ENCODE data around the gene SPTBN4.

The SPTBN4 gene

DNA sequence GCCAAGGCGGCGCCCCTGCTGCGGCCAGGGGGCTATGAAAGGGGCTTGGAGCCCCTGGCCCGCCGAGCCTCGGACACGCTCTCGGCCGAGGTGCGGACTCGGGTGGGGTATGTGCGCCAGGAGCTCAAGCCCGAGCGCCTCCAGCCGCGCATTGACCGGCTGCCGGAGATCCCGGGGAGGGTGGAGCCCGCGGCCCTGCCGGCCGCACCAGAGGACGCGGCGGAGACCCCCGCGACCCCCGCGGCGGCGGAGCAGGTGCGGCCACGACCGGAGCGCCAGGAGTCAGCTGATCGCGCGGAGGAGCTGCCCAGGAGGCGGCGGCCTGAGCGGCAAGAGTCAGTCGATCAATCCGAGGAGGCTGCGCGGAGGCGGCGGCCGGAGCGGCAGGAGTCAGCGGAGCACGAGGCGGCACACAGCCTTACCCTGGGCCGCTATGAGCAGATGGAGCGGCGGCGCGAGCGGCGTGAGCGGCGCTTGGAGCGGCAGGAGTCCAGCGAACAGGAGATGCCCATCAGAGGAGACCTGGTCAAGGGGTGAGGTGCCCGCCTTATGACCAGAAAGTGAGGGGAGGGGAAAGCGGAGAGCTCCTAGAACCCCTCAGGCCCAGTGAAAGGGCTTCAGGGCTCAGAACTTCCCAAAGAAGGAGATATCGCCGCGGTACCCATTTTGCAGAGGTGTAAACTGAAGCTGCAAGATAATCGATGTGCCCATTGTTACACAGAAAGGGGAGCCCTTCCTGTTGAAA lies 101.1 kb downstream of the SPTBN4 start:
- DNase-seq = no peak

DNA sequence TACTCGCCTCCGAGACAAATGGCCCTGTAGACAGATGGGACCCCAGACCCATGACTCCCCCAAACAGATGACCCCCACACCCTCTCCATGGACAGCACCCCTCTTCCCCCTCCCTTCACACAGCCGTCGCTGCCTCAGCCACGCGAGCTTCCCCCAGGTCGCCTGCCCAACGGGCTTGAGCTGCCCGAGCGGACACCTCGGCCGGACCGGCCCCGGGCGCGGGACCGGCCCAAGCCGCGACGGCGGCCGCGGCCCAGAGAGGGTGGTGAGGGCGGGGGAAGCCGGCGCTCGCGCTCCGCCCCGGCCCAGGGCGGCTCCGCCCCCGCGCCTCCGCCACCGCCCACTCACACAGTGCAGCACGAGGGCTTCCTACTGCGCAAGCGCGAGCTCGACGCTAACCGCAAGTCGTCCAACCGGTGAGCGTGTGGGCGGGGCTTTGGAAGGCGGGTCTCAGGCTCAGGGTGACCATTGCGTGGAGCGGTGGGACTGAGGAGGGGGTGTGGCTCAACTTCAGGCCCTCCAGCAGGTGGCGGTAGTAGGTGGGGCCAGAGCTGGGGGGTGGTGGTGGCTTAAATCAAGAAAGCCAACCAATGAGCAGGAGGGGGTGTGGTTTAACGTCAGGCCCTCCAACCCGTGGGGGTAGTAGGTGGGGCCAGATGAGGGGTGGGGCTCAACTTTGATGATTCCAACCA lies 103.7 kb downstream of the SPTBN4 start:
- DNase-seq = peak; percentile 99

DNA sequence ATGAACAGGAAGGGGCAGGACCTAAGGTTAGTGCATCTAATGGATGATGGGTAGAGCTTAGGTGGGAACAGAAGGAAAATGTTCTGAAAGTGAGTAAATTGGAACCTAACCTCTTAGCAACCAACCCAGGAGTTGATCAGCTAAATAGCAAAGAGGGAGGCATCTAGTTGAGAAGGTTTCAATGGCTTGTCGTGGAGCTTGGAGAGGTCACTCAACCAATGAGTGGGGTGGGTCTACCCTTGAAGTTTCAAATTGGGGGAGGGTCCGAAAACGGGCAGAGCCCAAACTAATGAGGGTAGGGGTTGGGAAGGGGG lies 104.2 kb downstream of the SPTBN4 start:
- no peak for DNase-seq

DNA sequence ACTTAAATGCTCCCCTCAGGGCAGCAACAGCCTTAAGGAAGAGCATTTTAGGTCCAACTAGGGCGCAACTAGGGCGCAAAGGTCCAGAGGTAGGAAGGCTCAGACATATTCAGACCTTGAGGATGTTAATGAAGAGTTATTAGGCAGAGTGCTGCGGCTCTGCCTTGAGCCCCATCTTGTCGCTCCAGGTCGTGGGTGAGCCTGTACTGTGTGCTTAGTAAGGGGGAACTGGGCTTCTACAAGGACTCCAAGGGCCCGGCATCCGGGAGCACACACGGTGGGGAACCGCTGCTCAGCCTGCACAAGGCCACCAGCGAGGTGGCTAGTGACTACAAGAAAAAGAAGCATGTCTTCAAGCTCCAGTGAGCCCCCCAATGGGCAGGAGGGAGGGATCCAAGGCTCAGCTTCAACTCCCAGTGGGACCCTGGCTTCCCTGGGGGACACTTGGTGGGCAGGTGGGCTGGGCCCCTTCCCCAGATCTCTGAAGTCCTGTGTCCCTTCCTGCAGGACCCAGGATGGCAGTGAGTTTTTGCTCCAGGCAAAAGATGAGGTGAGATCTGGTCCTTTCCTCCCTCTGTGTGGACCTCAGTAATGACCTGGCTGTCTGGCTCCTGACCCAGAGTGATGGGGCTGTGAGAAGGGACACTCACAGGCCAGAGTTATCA lies 105.2 kb downstream of the SPTBN4 start:
- no peak for DNase-seq

DNA sequence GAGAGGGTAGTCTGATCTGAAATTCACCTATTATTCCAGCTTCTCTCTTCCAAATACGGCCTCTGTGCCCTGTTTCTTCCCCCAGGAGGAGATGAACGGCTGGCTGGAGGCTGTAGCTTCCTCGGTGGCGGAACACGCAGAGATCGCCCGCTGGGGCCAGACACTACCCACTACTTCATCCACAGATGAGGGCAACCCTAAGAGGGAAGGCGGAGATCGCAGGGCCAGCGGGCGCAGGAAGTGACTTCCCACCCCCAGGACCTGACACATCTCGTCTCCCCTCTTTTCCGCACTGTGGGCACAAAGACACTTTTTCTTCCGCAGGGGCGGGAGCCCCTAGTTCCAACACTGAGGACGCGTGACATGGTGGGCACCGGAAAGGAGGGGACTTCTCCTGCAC lies 108.5 kb downstream of the SPTBN4 start:
- DNase-seq = no peak

DNA sequence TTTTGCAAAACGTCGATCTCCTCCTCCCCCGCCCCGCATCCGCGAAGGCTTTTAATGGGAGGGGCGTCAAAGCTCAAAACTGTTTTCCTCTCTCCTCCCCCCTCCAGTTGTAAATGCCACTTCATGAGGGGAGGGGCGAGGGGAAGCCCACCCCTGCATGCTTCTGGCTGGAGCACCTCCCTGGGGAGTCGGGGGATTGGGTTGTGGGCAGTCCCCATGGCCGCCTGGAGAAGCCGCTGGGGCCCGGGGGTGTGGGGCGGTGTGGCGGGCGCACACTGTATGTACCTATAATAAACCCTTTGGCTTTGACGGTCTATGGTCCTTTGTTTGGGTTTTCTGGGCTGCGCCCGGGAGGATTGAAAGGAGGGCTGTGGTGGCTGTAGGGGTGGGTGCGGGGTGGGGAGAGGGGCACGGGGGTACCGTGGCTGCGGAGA lies 109.4 kb downstream of the SPTBN4 start:
- peak; percentile 43 for DNase-seq

DNA sequence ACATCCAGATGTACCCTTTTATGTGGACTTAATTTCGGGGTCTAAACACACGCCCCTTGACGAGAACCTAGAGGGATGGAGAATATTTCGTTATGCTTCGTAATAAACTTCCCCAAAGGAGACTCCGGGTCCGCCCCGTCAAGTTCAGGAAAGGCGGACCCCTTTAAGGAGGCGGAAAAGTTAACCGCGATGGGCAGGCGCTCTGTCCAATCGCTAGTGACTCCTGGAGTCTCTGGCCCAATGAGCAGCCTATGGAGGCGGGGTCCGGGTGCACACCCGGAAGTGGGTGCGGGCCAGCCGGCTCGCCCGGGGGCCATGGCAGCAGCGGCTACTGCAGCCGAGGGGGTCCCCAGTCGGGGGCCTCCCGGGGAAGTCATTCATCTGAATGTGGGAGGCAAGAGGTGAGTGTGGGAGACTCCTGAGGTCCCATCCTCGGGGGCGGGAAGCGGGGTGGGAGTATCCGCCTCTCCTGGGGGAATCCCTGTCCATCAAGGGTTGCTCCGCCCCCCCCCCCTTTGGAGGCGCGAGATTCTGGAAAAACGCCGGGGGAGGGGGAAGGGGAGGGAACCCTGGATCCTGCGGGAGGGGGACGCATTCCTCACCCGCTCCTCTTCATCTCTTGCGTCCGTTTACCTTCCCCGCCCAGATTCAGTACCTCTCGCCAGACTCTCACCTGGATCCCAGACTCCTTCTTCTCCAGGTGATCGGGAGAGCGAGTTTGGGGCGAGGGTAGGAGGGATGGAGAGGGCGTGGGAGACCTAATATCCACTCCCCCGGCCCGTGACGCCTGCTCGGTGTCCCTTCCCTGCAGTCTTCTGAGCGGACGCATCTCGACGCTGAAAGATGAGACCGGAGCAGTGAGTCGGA lies 110.0 kb downstream of the SPTBN4 start, which contains the start of gene SHKBP1:
Gene SHKBP1, plus strand, starts transcription at position 289 of the 867 bp plus-strand sequence. Its CDS starts 27 bp downstream, at position 316.
- peak; percentile 94 for DNase-seq

DNA sequence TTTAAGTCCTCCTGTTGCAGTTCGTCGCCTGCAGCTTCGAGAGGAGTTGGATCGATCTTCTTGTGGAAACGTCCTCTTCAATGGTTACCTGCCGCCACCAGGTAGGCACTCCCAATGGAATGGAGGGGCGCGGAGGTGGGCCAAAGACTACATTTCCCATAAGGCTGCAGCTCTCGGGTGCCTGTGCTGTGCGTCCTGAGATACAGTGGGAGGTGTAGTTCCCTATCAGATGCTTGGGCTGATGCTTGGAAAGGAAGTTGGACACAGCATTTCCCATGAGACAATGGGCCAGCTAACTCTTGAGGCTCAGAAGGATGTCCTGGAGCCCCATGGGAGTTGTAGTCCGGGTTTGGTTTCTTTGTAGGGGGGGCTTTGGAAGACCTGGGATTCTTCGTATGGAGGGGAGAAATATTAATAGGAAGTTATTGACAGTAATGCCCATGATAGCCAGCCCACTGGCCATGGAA lies 111.7 kb downstream of the SPTBN4 start:
- no peak for DNase-seq

DNA sequence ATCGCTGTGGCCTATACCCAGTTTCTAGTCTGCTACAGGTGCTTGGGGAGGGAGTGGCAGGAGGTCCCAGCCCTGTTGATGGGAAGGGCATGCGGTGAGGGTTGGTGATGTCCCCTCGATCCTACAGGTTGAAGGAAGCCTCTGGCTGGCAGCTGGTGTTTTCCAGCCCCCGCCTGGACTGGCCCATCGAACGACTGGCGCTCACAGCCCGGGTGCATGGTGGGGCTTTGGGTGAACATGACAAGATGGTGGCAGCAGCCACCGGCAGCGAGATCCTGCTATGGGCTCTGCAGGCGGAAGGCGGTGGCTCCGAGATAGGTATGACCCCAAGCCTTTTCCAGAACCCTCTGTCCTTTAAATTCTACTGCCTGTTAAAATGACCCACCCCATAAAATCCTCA lies 113.8 kb downstream of the SPTBN4 start:
- no peak for DNase-seq

DNA sequence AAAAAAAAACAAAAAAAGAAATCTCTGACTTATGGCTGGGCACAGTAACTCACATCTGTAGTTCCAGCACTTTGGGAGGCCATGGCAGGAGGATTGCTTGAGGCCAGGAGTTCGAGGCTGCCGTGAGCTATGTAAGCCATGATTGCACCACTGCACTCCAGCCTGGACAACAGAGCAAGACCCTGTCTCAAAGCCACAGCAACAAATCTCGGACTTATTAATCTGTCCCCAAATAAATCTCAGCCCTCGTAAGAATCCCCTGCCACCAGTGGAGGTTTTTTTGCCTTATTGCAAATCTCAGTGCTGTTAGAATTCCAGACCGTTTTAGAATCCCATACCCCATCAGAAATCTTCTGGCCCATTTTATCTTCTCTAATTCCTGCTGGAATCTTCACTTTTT lies 114.7 kb downstream of the SPTBN4 start:
- DNase-seq = no peak

DNA sequence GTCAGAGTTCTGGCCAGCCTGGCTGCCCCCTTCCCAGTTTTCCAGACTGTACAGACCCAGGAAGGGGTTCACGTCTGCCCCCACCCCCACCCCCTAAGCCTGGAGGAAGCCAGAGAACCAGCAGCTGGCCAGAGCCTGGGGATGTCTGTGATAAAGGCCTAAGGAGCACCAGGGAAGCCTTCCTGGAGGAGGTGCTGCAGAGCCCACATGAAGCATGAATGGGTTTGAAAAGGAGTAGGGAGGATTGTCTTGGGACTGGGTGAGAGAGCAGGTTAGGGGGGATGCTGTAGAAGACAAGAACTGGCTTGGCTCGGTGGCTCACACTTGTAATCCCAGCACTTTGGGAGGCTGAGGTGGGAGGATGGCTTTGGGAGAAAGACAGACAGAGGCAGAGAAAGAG lies 115.7 kb downstream of the SPTBN4 start:
- DNase-seq = no peak

DNA sequence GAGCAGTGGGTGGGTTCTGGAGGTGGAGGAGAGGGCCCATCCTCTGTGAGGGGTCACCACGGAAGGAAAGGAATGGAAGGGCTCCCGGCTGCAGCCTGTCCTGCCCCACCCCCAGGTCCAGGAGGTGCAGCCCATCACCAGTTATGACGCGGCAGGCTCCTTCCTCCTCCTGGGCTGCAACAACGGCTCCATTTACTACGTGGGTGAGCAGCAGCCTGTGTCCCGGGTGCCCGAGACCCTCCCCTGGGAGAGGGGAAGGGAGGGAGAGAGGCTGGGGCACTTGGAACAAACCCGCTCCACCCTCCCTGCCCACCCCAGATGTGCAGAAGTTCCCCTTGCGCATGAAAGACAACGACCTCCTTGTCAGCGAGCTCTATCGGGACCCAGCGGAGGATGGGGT lies 116.5 kb downstream of the SPTBN4 start:
- no peak for DNase-seq

DNA sequence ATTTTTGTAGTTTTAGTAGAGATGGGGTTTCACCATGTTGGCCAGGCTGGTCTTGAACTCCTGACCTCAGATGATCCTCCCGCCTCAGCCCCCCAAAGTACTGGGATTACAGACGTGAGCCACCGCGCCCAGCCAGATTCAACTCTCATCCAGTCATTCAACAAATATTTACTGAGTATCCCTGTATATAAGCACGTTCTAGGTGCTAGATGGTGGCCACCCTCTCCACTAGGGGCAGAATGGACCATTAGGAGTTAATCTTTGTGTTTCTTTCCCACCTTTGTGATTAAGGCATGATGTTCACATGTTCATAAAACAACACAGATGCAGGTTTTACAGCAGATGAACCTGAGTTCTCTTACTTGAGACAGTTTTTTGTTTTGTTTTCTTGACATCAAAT lies 117.2 kb downstream of the SPTBN4 start:
- DNase-seq = no peak

DNA sequence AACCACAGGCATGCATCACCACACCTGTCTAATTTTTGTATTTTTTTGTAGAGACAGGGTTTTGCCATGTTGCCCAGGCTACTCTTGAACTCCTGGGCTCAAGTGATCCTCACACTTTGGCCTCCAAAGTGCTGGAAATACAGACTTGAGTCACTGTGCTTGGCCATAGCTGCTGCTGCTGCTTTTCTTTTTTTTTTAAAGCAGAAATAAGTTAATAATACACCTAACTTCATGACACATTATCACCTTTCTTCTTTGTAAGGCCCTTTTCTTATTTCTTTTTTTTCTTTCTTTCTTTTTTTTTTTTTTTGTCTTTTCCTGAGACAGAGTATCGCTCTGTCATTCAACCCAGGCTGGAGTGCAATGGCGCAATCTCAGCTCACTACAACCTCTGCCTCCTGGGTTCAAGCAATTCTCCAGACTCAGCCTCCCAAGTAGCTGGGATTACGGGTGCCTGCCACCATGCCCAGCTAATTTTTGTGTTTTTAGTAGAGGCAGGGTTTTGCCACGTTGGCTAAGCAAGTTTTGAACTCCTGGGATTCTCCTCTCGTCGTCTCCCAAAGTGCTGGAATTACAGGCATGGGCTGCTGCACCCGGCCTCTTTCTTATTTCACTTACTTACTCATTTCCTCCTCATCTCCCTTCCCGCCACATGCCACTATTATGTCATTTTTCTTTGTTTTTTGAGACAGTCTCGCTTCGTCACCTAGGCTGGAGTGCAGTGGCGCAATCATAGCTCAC lies 118.6 kb downstream of the SPTBN4 start:
- no peak for DNase-seq

DNA sequence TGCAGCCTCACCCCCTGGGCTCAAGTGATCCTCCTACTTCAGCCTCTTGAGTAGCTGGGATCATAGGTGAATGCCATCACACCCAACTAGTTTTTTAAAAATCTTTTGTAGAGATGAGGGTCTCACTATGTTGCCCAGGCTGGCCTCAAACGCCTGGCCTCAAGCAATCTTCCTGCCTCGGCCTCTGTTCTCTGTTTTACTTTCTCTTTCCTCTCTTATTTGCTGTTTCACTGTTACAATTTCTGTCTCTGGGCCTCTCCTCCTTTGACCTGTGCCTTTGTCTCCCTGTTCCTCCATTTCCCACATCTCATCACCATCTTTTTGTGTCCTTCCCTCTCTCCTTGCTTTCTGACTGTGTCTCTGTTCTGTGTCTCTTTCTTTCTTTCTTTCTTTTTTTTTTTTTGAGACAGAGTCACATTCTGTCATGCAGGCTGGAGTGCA lies 119.2 kb downstream of the SPTBN4 start:
- DNase-seq = no peak

DNA sequence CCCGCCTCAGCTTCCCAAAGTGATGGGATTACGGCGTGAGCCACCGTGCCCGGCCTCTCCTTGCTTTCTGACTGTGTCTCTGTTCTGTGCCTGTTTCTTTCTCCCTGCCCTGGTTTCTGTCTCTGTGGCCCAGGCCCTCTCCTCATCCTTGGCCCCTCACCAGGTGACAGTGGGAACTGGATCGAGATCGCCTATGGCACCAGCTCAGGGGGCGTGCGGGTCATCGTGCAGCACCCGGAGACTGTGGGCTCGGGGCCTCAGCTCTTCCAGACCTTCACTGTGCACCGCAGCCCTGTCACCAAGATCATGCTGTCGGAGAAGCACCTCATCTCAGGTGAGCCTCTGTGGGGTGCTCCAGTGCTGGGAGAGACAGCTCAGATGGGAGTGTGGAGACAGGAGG lies 119.8 kb downstream of the SPTBN4 start:
- no peak for DNase-seq

DNA sequence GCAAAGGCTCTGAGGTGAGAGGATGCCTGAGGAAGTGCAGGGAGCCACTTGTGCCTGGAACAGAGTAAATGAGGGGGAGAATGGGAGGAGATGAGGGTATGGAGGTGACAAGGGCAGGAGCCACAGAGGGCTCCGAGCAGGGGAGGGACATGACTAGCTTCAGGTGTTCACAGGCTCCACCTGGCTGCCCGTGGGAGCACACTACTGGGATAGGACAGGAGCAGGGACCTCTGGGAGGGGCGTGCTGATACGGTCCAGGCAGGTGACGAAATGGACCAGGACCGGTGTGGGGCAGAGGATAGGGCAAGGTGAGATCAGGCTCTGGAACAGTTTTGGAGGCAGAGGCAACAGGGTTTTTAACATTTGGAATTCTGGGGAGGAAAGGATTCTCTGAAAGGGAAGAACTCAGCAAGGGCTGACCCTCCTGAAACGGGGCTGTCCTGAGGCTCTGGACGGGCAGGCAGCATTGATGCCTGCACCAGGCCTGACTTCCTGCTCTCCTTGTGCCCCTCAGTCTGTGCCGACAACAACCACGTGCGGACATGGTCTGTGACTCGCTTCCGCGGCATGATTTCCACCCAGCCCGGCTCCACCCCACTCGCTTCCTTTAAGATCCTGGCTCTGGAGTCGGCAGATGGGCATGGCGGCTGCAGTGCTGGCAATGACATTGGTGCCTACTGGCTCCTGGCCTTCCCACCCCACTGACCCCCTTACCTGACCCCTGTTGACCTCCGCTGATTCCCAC lies 121.5 kb downstream of the SPTBN4 start:
- no peak for DNase-seq

DNA sequence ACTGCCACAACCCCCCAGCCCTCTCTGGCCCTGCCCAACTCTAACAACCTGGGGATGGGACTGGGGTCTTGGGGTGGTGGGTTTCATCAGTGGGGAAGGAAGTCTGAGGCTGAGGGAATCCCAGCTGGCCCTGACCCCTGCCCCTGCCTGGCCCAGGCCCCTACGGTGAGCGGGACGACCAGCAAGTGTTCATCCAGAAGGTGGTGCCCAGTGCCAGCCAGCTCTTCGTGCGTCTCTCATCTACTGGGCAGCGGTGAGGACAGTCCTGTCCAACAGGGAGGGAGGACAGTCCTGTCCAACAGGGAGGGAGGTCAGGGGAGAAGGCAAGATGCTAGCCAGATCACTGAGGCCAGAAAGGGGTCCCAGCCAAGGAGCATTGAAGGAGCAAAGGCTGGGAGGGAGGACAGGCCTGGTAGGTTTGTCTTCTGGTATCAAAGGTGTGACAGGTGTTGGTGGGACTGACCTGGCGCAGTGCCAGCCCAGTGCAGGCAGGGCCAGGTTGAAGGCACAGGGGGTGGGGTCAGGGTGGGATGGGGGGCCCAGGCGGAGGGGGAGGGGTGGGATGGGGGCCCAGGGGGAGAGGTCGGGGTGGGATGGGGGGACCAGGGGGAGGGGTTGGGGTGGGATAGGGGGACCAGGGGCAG lies 122.2 kb downstream of the SPTBN4 start:
- no peak for DNase-seq

DNA sequence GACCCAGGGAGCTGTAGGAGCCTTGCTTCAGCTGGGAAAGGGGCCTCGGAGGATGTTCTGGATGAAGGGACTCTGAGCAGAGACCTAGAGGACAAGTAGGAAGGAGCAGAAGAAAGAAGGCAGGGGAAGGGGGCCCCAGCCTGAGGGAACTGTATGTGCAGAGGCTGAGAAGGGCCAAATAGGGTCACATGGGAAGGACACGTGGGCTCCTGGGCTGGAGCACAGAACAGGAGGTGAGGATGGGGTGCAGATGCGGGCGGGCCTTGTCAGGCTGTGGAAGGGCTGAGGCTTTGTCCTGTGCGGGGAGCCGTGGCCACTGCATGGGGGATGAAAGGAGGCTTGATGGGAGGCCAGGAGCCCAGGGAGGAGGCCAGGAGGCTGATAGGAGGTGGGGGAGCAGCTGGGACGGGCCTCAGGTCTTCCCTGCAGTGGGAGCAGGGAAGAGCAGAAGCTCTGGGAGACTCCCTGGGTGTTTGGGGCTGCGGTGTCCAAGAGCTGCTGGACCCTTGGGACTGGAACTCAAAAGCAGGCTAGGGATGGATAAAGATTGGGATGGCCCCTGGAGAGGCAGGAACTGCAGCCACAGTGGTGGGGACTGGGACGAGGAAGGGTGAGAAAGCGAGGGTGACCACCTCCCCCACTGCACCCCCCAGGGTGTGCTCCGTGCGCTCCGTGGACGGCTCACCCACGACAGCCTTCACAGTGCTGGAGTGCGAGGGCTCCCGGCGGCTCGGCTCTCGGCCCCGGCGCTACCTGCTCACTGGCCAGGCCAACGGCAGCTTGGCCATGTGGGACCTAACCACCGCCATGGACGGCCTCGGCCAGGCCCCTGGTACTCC lies 123.0 kb downstream of the SPTBN4 start:
- no peak for DNase-seq

Measured in CD4-positive, alpha-beta T cell treated with Interleukin-21 for 1 hour (primary cell).